Karpas-422 (cell line): Measurements from ENCODE around the gene DCAF17. TPM values are rescaled to one million over a fixed set of nuclear protein-coding genes. Genes with fewer than 3 reads are reported as not detected.
"Not testable (repeated sequence)": the region's sequence is repeated elsewhere in the genome, so short reads cannot be mapped to it uniquely, and the experiment has no call there.

Experiments
- DNase-seq: peaks from one replicate; pipeline ENCODE4 v3.0.0-alpha.2; 2015
- H2AFZ ChIP-seq: fragments of 200-600 bp; sonication (generic); 2 replicates; pipeline ENCODE4 v1.6.1; 2014; ENCODE audit warnings: antibody characterized with exemption, low read length, mixed read lengths
- H3K27ac ChIP-seq: fragments of 200-600 bp; sonication (generic); 2 replicates; pipeline ENCODE4 v1.5.1; 2014; ENCODE audit warnings: mild to moderate bottlenecking, low read length, moderate library complexity
- H3K27me3 ChIP-seq: fragments of 200-600 bp; sonication (generic); 2 replicates; pipeline ENCODE4 v1.6.1; 2014; ENCODE audit warnings: low read length, mixed read lengths
- H3K36me3 ChIP-seq: fragments of 200-600 bp; sonication (generic); 2 replicates; pipeline ENCODE4 v1.6.1; 2014; ENCODE audit warnings: low read length, mixed read lengths; ENCODE audit not compliant: insufficient read depth
- H3K4me1 ChIP-seq: fragments of 200-600 bp; sonication (generic); 2 replicates; pipeline ENCODE4 v1.6.1; 2014; ENCODE audit warnings: mild to moderate bottlenecking, low read length, mixed read lengths
- H3K4me2 ChIP-seq: fragments of 200-600 bp; sonication (generic); 2 replicates; pipeline ENCODE4 v1.6.1; 2014; ENCODE audit warnings: low read length, low read depth, mild to moderate bottlenecking; ENCODE audit not compliant: poor library complexity, severe bottlenecking
- H3K4me3 ChIP-seq: fragments of 200-600 bp; sonication (generic); 2 replicates; pipeline ENCODE4 v1.5.1; 2014; ENCODE audit warnings: mild to moderate bottlenecking, antibody characterized with exemption, low read length, mixed read lengths
- H3K79me2 ChIP-seq: fragments of 200-600 bp; sonication (generic); 2 replicates; pipeline ENCODE4 v1.6.1; 2014; ENCODE audit warnings: mild to moderate bottlenecking, low read length, mixed read lengths
- H3K9ac ChIP-seq: fragments of 200-600 bp; sonication (generic); 2 replicates; pipeline ENCODE4 v1.6.0; 2014; ENCODE audit warnings: low read length
- H3K9me2 ChIP-seq: fragments of 200-600 bp; sonication (generic), shearing (Covaris generic); replicated peaks from 2 replicates; pipeline ENCODE4 v1.6.0; 2014; ENCODE audit warnings: mild to moderate bottlenecking, low read length, moderate library complexity; ENCODE audit not compliant: insufficient read depth
- H3K9me3 ChIP-seq: fragments of 300-700, 200-600 bp; sonication (generic); 2 replicates; pipeline ENCODE4 v1.6.1; 2014; ENCODE audit warnings: low read length, mixed read lengths
- H4K20me1 ChIP-seq: fragments of 200-600 bp; sonication (generic); 2 replicates; pipeline ENCODE4 v1.6.1; 2014; ENCODE audit warnings: mild to moderate bottlenecking, antibody characterized with exemption, low read length, low read depth; ENCODE audit not compliant: insufficient read depth
- total RNA-seq: library from RNA; depleted of rRNA; stranded (reverse); fragments of >200 nt; shearing (Covaris generic); gene quantifications from 2 replicates; pipeline ENCODE4 v1.2.3, GENCODE V29; 2014; ENCODE audit warnings: low replicate concordance

DCAF17 gene
- total RNA-seq, 1 experiment from 2014 or later, result 63.2 TPM

- Histone ChIP-seq H3K9ac (no peak overlapping the region), H3K9me3 (no peaks in the 10 kb centered on the region), H4K20me1 (no peaks in the 10 kb centered on the region), H3K27ac (no peak overlapping the region), H3K4me1 (no peaks in the 10 kb centered on the region), H3K9me2 (no peaks in the 10 kb centered on the region), H2AFZ (no peak overlapping the region), H3K27me3 (no peaks in the 10 kb centered on the region), H3K4me2 (no peak overlapping the region), H3K4me3 (no peak overlapping the region), H3K36me3 (no peaks in the 10 kb centered on the region), H3K79me2 (no peaks in the 10 kb centered on the region)
- DNase-seq, result no peak
Measured at GRCh38 chr2:171492664-171493063, 58.6 kb downstream of the DCAF17 start.

GRCh38 chr2:171497664-171498063, 63.6 kb downstream of the DCAF17 start:
- not testable (repeated sequence) for H3K9me3 ChIP-seq, H3K9me2 ChIP-seq, DNase-seq, H3K4me2 ChIP-seq, H3K79me2 ChIP-seq, H3K4me1 ChIP-seq, H2AFZ ChIP-seq, H3K4me3 ChIP-seq, H3K9ac ChIP-seq, H3K27ac ChIP-seq, H3K27me3 ChIP-seq, H4K20me1 ChIP-seq, H3K36me3 ChIP-seq

GRCh38 chr2:171505374-171505773, 71.3 kb downstream of the DCAF17 start:
- H3K27ac ChIP-seq, result no peak overlapping the region
- peaks cover 9% of the 10 kb centered on the region for H3K4me1 ChIP-seq
- no peak for DNase-seq
- no peak overlapping the region for H3K4me3 ChIP-seq
- H3K4me2 ChIP-seq, result no peak overlapping the region
- no peak overlapping the region for H2AFZ ChIP-seq
- H3K27me3 ChIP-seq, result no peaks in the 10 kb centered on the region
- no peaks in the 10 kb centered on the region for H3K79me2 ChIP-seq
- H3K36me3 ChIP-seq, result no peaks in the 10 kb centered on the region
- no peaks in the 10 kb centered on the region for H4K20me1 ChIP-seq
- no peaks in the 10 kb centered on the region for H3K9me3 ChIP-seq
- no peak overlapping the region for H3K9ac ChIP-seq
- H3K9me2 ChIP-seq, result no peaks in the 10 kb centered on the region

GRCh38 chr2:171509945-171510731, 76.1 kb downstream of the DCAF17 start:
- H3K79me2 ChIP-seq, result no peaks in the 10 kb centered on the region
- H4K20me1 ChIP-seq, result no peaks in the 10 kb centered on the region
- peak overlapping the region; percentile 45 for H3K4me2 ChIP-seq
- peak overlapping the region; percentile 62; the same call in 1 of the 2 replicates for H2AFZ ChIP-seq
- H3K4me1 ChIP-seq, result peaks cover 5% of the 10 kb centered on the region; the same call in 1 of the 2 replicates
- no peaks in the 10 kb centered on the region for H3K36me3 ChIP-seq
- no peak overlapping the region for H3K27ac ChIP-seq
- no peak overlapping the region; the same call in 1 of the 2 replicates for H3K4me3 ChIP-seq
- no peak for DNase-seq
- no peaks in the 10 kb centered on the region for H3K27me3 ChIP-seq
- no peaks in the 10 kb centered on the region for H3K9me3 ChIP-seq
- H3K9ac ChIP-seq, result no peak overlapping the region
- H3K9me2 ChIP-seq, result no peaks in the 10 kb centered on the region

- Histone ChIP-seq H3K27ac (no peak overlapping the region), H4K20me1 (no peaks in the 10 kb centered on the region), H3K36me3 (no peaks in the 10 kb centered on the region), H3K79me2 (no peaks in the 10 kb centered on the region), H3K4me2 (no peak overlapping the region), H3K9ac (no peak overlapping the region), H3K4me1 (peaks cover 5% of the 10 kb centered on the region; the same call in 1 of the 2 replicates), H3K27me3 (no peaks in the 10 kb centered on the region), H3K9me2 (no peaks in the 10 kb centered on the region), H2AFZ (no peak overlapping the region), H3K4me3 (no peak overlapping the region), H3K9me3 (no peaks in the 10 kb centered on the region)
- DNase-seq, result no peak
Measured at GRCh38 chr2:171512014-171512413, 78.0 kb downstream of the DCAF17 start.

- no peaks in the 10 kb centered on the region for H3K36me3 ChIP-seq
- no peak overlapping the region for H3K4me2 ChIP-seq
- H3K9me2 ChIP-seq, result no peaks in the 10 kb centered on the region
- no peaks in the 10 kb centered on the region for H3K79me2 ChIP-seq
- no peak overlapping the region for H3K9ac ChIP-seq
- no peaks in the 10 kb centered on the region for H4K20me1 ChIP-seq
- no peak overlapping the region for H3K4me3 ChIP-seq
- no peaks in the 10 kb centered on the region for H3K27me3 ChIP-seq
- no peak overlapping the region for H2AFZ ChIP-seq
- peaks cover 5% of the 10 kb centered on the region; the same call in 1 of the 2 replicates for H3K4me1 ChIP-seq
- H3K9me3 ChIP-seq, result no peaks in the 10 kb centered on the region
- no peak overlapping the region for H3K27ac ChIP-seq
- DNase-seq, result no peak
Measured at GRCh38 chr2:171512683-171513195, 78.7 kb downstream of the DCAF17 start.

GRCh38 chr2:171513719-171514160, 79.7 kb downstream of the DCAF17 start:
- Histone ChIP-seq H3K9me3 (no peaks in the 10 kb centered on the region), H3K79me2 (no peaks in the 10 kb centered on the region), H3K27ac (no peak overlapping the region), H3K9ac (no peak overlapping the region), H3K9me2 (no peaks in the 10 kb centered on the region), H3K4me1 (peaks cover 5% of the 10 kb centered on the region; the same call in 1 of the 2 replicates), H2AFZ (no peak overlapping the region), H3K36me3 (no peaks in the 10 kb centered on the region), H3K27me3 (no peaks in the 10 kb centered on the region), H3K4me3 (no peak overlapping the region), H3K4me2 (no peak overlapping the region), H4K20me1 (no peaks in the 10 kb centered on the region)
- DNase-seq, result no peak

- no peak overlapping the region for H3K9ac ChIP-seq
- H2AFZ ChIP-seq, result no peak overlapping the region
- H3K36me3 ChIP-seq, result no peaks in the 10 kb centered on the region
- DNase-seq, result no peak
- peaks cover 2% of the 10 kb centered on the region; the same call in 1 of the 2 replicates for H3K4me1 ChIP-seq
- no peaks in the 10 kb centered on the region for H3K9me2 ChIP-seq
- H3K9me3 ChIP-seq, result no peaks in the 10 kb centered on the region
- no peak overlapping the region for H3K4me3 ChIP-seq
- H3K4me2 ChIP-seq, result no peak overlapping the region
- H4K20me1 ChIP-seq, result no peaks in the 10 kb centered on the region
- no peaks in the 10 kb centered on the region for H3K79me2 ChIP-seq
- H3K27me3 ChIP-seq, result no peaks in the 10 kb centered on the region
- H3K27ac ChIP-seq, result no peak overlapping the region
Measured at GRCh38 chr2:171514908-171515582, 81.0 kb downstream of the DCAF17 start.
